Pons (tissue), 1 donor: ENCODE results near the gene ARGLU1.

Experiments used
- DNase-seq: peaks from one replicate; pipeline ENCODE4 v3.0.0-alpha.2; 2016; ENCODE audit warnings: low spot score

The ARGLU1 gene

GRCh38 chr13:106541826-106542225 is 26.1 kb downstream of the ARGLU1 start:
- no peak for DNase-seq

- DNase-seq: no peak
Observed at GRCh38 chr13:106540613-106541012, 27.3 kb downstream of the ARGLU1 start.

- DNase-seq: no peak
Observed at GRCh38 chr13:106537521-106537920, 30.4 kb downstream of the ARGLU1 start.

- peak; percentile 86 for DNase-seq
Observed at GRCh38 chr13:106536244-106537034, 31.5 kb downstream of the ARGLU1 start.

- peak; percentile 94 for DNase-seq
Observed at GRCh38 chr13:106535552-106536243, 32.2 kb downstream of the ARGLU1 start, which contains the start of gene EFNB2. Gene EFNB2, minus strand, starts transcription at chr13:106535662. Its CDS starts 698 bp downstream, at chr13:106534964.

GRCh38 chr13:106534639-106535551 is 33.0 kb downstream of the ARGLU1 start:
- no peak for DNase-seq

- DNase-seq: no peak
Observed at GRCh38 chr13:106533943-106534638, 33.8 kb downstream of the ARGLU1 start.

GRCh38 chr13:106533101-106533942 is 34.6 kb downstream of the ARGLU1 start:
- DNase-seq: peak; percentile 72

- peak; percentile 25 for DNase-seq
Observed at GRCh38 chr13:106532111-106532929, 35.6 kb downstream of the ARGLU1 start.

- DNase-seq: no peak
Observed at GRCh38 chr13:106530980-106531481, 36.9 kb downstream of the ARGLU1 start.

GRCh38 chr13:106530171-106530851 is 37.6 kb downstream of the ARGLU1 start:
- no peak for DNase-seq

- DNase-seq: no peak
Observed at GRCh38 chr13:106529415-106530170, 38.3 kb downstream of the ARGLU1 start.

- no peak for DNase-seq
Observed at GRCh38 chr13:106528718-106529414, 39.1 kb downstream of the ARGLU1 start.

- DNase-seq: no peak
Observed at GRCh38 chr13:106527826-106528225, 40.1 kb downstream of the ARGLU1 start.

- no peak for DNase-seq
Observed at GRCh38 chr13:106527445-106527801, 40.5 kb downstream of the ARGLU1 start.

- no peak for DNase-seq
Observed at GRCh38 chr13:106526738-106527444, 41.0 kb downstream of the ARGLU1 start.

- no peak for DNase-seq
Observed at GRCh38 chr13:106525865-106526264, 42.1 kb downstream of the ARGLU1 start.
